GM23338 (cell line): Measurements from ENCODE around the gene ABHD5. TPM values are rescaled to one million over a fixed set of nuclear protein-coding genes. Genes with fewer than 3 reads are reported as not detected.

Source experiments
- ATAC-seq: fragments of 200-7000 bp; cut with Tn5 transposase; 3 replicates; pipeline ENCODE4 v1.9.1; 2020
- DNase-seq: peaks from one replicate; pipeline ENCODE4 v3.0.0-alpha.2; 2015; ENCODE audit warnings: low spot score
- H2AFZ ChIP-seq: fragments of 200-600 bp; sonication (generic); 2 replicates; pipeline ENCODE4 v1.8.0; 2016; ENCODE audit warnings: antibody characterized with exemption, mild to moderate bottlenecking, moderate library complexity
- H3F3A ChIP-seq: fragments of 200-600 bp; sonication (generic); replicated peaks from 2 replicates; pipeline ENCODE4 v1.8.0; 2017; ENCODE audit warnings: antibody characterized with exemption, mixed run types, low read depth
- H3K27ac ChIP-seq: fragments of 200-600 bp; sonication (generic); 2 replicates; pipeline ENCODE4 v1.6.1; 2016; ENCODE audit warnings: low read depth
- H3K27me3 ChIP-seq: fragments of 200-600 bp; sonication (generic); 2 replicates; pipeline ENCODE4 v1.8.0; 2016; ENCODE audit warnings: mild to moderate bottlenecking, mixed run types, moderate library complexity; ENCODE audit not compliant: insufficient read depth
- H3K36me3 ChIP-seq: fragments of 200-600 bp; sonication (generic); 2 replicates; pipeline ENCODE4 v1.8.0; 2016; ENCODE audit warnings: mild to moderate bottlenecking; ENCODE audit not compliant: insufficient read depth
- H3K4me1 ChIP-seq: fragments of 200-600 bp; sonication (generic); 2 replicates; pipeline ENCODE4 v1.8.0; 2016; ENCODE audit warnings: mild to moderate bottlenecking, moderate library complexity; ENCODE audit not compliant: insufficient read depth
- H3K4me2 ChIP-seq: fragments of 200-600 bp; sonication (generic); 2 replicates; pipeline ENCODE4 v1.7.1; 2017; ENCODE audit warnings: mixed run types
- H3K4me3 ChIP-seq: fragments of 200-600 bp; sonication (generic); 2 replicates; pipeline ENCODE4 v1.6.1; 2016; ENCODE audit warnings: mixed run types
- H3K79me2 ChIP-seq: fragments of 200-600 bp; sonication (generic); replicated peaks from 2 replicates; pipeline ENCODE4 v1.8.0; 2017; ENCODE audit warnings: mild to moderate bottlenecking; ENCODE audit not compliant: insufficient read depth
- H3K9me2 ChIP-seq: fragments of 200-600 bp; sonication (generic); 2 replicates; pipeline ENCODE4 v1.8.0; 2017; ENCODE audit not compliant: insufficient read depth
- H4K20me1 ChIP-seq: fragments of 200-600 bp; sonication (generic); replicated peaks from 2 replicates; pipeline ENCODE4 v1.8.0; 2017; ENCODE audit warnings: mild to moderate bottlenecking; ENCODE audit not compliant: insufficient read depth
- H3K27ac Mint-ChIP-seq: 2 replicates; pipeline ENCODE4 v1.8.0; 2020; ENCODE audit warnings: inconsistent platforms, mild to moderate bottlenecking, moderate library complexity, mixed read lengths
- H3K27me3 Mint-ChIP-seq: 3 replicates; pipeline ENCODE4 v1.8.0; 2022; ENCODE audit warnings: low read depth, mild to moderate bottlenecking, moderate library complexity, mixed read lengths, inconsistent platforms; ENCODE audit not compliant: insufficient read depth, poor library complexity
- H3K36me3 Mint-ChIP-seq: 3 replicates; pipeline ENCODE4 v1.8.0; 2021; ENCODE audit warnings: low read depth, mild to moderate bottlenecking, inconsistent platforms, moderate library complexity, mixed read lengths
- H3K4me1 Mint-ChIP-seq: 3 replicates; pipeline ENCODE4 v1.8.0; 2020; ENCODE audit warnings: mild to moderate bottlenecking, inconsistent platforms, mixed read lengths
- H3K4me3 Mint-ChIP-seq: 3 replicates; pipeline ENCODE4 v1.8.0; 2021; ENCODE audit warnings: moderate library complexity, mild to moderate bottlenecking, inconsistent platforms, mixed read lengths
- H3K9me3 Mint-ChIP-seq: 3 replicates; pipeline ENCODE4 v1.8.0; 2020; ENCODE audit warnings: moderate library complexity, mild to moderate bottlenecking, inconsistent platforms, mixed read lengths
- CREB1 ChIP-seq: fragments of 250-450 bp; sonication (Bioruptor Pico); IDR thresholded peaks from 2 replicates; pipeline ENCODE4 v1.5.0; 2020; ENCODE audit warnings: low read depth, mild to moderate bottlenecking, moderate library complexity
- CTCF ChIP-seq, 2 experiments: fragments of 200-600 bp in 1 of 2; sonication (generic) in 1 of 2; conservative IDR thresholded peaks; 2 replicates each; pipeline versions ENCODE4 v1.5.1 to v1.6.1; 2016 to 2017; ENCODE audit warnings: antibody characterized with exemption in 2 of 2, low read depth in 2 of 2, mild to moderate bottlenecking in 2 of 2, moderate library complexity in 1 of 2
- EZH2phosphoT487 ChIP-seq: fragments of 200-600 bp; sonication (generic); IDR thresholded peaks from one replicate; pipeline ENCODE4 v1.8.1; 2018; ENCODE audit warnings: antibody characterized with exemption; ENCODE audit not compliant: unreplicated experiment
- JUNB ChIP-seq: IDR thresholded peaks from one replicate; pipeline ENCODE4 v1.6.1; 2016; ENCODE audit warnings: antibody characterized with exemption; ENCODE audit not compliant: unreplicated experiment
- NANOG ChIP-seq: IDR thresholded peaks from 2 replicates; pipeline ENCODE4 v1.6.1; 2016; ENCODE audit warnings: antibody characterized with exemption, borderline replicate concordance
- REST ChIP-seq: IDR thresholded peaks from one replicate; pipeline ENCODE4 v1.6.1; 2018; ENCODE audit warnings: antibody characterized with exemption; ENCODE audit not compliant: unreplicated experiment
- ZNF114 ChIP-seq: fragments of 250-450 bp; sonication (Bioruptor Pico); IDR thresholded peaks from 2 replicates; pipeline ENCODE4 v1.5.0; 2020; ENCODE audit warnings: mild to moderate bottlenecking, moderate library complexity
- ZNF462 ChIP-seq: fragments of 250-450 bp; sonication (Bioruptor Pico); IDR thresholded peaks from 2 replicates; pipeline ENCODE4 v1.5.0; 2020; ENCODE audit warnings: mild to moderate bottlenecking, moderate library complexity
- polyA plus RNA-seq: library from polyadenylated mRNA; unstranded; fragments of >200 nt; fragmentation: Nextera tagmentation; extraction: Ambion mirVana; gene quantifications from 2 replicates; pipeline ENCODE4 v1.2.1, GENCODE V29; 2016
- total RNA-seq: library from RNA; depleted of rRNA; stranded (reverse); fragments of >200 nt; shearing (Covaris generic); gene quantifications from 2 replicates; pipeline ENCODE4 v1.2.3, GENCODE V29; 2014

The ABHD5 gene
- total and polyA plus RNA-seq, 2 experiments from 2014 or later, result 12.1 to 12.3 TPM

- H2AFZ ChIP-seq, result no peak overlapping the region
- H3K27ac ChIP-seq, result no peak overlapping the region
- H4K20me1 ChIP-seq, result no peaks in the 10 kb centered on the region
- no peak overlapping the region for H3K4me3 Mint-ChIP-seq
- no peaks in the 10 kb centered on the region for H3K27me3 Mint-ChIP-seq
- H3K4me1 ChIP-seq, result no peaks in the 10 kb centered on the region
- no peak for TF ChIP-seq NANOG
- no peak for TF ChIP-seq CTCF (conservative IDR thresholded peaks at IDR 0.05; ENCODE audit: low read depth in 2 of 2)
- no peak for TF ChIP-seq ZNF462 (CRISPR knock-in tag)
- TF ChIP-seq CREB1 (CRISPR knock-in tag), result no peak
- TF ChIP-seq REST, result no peak
- no peak for TF ChIP-seq JUNB
- no peak for TF ChIP-seq ZNF114 (CRISPR knock-in tag)
- no peak for TF ChIP-seq EZH2phosphoT487
- no peaks in the 10 kb centered on the region for H3K9me2 ChIP-seq
- H3K36me3 Mint-ChIP-seq, result peaks cover 38% of the 10 kb centered on the region
- H3K79me2 ChIP-seq, result no peaks in the 10 kb centered on the region
- H3K9me3 Mint-ChIP-seq, result peaks cover 36% of the 10 kb centered on the region
- H3K27ac Mint-ChIP-seq, result no peak overlapping the region
- H3K4me1 Mint-ChIP-seq, result no peaks in the 10 kb centered on the region
- no peaks in the 10 kb centered on the region for H3K27me3 ChIP-seq
- H3F3A ChIP-seq, result no peaks in the 10 kb centered on the region
- no peaks in the 10 kb centered on the region for H3K36me3 ChIP-seq
- no peak overlapping the region for H3K4me3 ChIP-seq
- DNase-seq (no peak), ATAC-seq (no peak)
- no peak overlapping the region for H3K4me2 ChIP-seq
These were observed 15.1 kb upstream of the ABHD5 start for GRCh38 chr3:43675593-43675992.
